Measurements from ENCODE around the gene SRGAP3.

Gene SRGAP3

GRCh38 chr3:8997151-8997550 lies 252.3 kb downstream of the SRGAP3 start:
- H3K27ac ChIP-seq = no peak overlapping the region
- TF ChIP-seq CTCF (conservative IDR thresholded peaks at IDR 0.05) (no peak), ZFX (IDR thresholded peaks at IDR 0.05) (no peak)

- no peak overlapping the region for H3K27ac ChIP-seq
- no peak for TF ChIP-seq CTCF (conservative IDR thresholded peaks at IDR 0.05)
These were observed 252.7 kb downstream of the SRGAP3 start for GRCh38 chr3:8996681-8997121.

- TF ChIP-seq ZFX (IDR thresholded peaks at IDR 0.05) (no peak), CTCF (conservative IDR thresholded peaks at IDR 0.05) (no peak)
- H3K27ac ChIP-seq = no peak overlapping the region
These were observed 253.2 kb downstream of the SRGAP3 start for GRCh38 chr3:8996216-8996615.

- no peak for TF ChIP-seq ZFX (IDR thresholded peaks at IDR 0.05)
- TF ChIP-seq CTCF (conservative IDR thresholded peaks at IDR 0.05) = no peak
- no peak overlapping the region for H3K27ac ChIP-seq
These were observed 255.2 kb downstream of the SRGAP3 start for GRCh38 chr3:8994226-8994625.

- TF ChIP-seq ZFX (IDR thresholded peaks at IDR 0.05) (no peak), CTCF (conservative IDR thresholded peaks at IDR 0.05) (no peak)
- H3K27ac ChIP-seq = no peak overlapping the region
These were observed 256.1 kb downstream of the SRGAP3 start for GRCh38 chr3:8993331-8993730.

- no peak overlapping the region for H3K27ac ChIP-seq
- TF ChIP-seq ZFX (IDR thresholded peaks at IDR 0.05) (no peak), CTCF (conservative IDR thresholded peaks at IDR 0.05) (no peak)
These were observed 256.6 kb downstream of the SRGAP3 start for GRCh38 chr3:8992854-8993253.

- H3K27ac ChIP-seq = no peak overlapping the region
- TF ChIP-seq ZFX (IDR thresholded peaks at IDR 0.05) (no peak), CTCF (conservative IDR thresholded peaks at IDR 0.05) (no peak)
These were observed 257.2 kb downstream of the SRGAP3 start for GRCh38 chr3:8992199-8992598.

Measured in C4-2B (cell line).